ENCODE measurements around the gene PCDH15. TPM values are rescaled to one million over a fixed set of nuclear protein-coding genes. Genes with fewer than 3 reads are reported as not detected.

PCDH15 gene
- total and polyA plus RNA-seq, 2 of the 8 experiments (the other 6 are each of a cell fraction or from before 2014, with no cell fraction given), result 0.11 TPM; not detected in 1

DNA sequence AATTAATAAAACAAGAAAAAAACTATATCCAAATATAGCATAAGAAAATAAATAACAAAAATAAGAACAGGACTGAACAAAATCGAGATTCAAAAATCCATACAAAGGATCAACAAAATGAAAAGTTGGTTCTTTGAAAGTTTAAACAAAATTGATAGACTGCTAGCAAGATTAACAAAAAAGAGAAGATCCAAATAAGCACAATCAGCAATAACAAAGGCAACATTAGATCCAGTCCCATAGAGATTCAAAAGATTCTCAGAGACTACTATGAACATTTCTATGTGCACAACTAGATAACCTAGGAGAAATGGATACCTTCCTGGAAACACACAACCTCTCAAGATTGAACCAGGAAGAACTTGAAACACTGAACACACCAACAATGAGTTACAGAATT is 534.6 kb downstream of the PCDH15 start:
- no peak overlapping the region for H3K4me3 ChIP-seq (ENCODE audit: extremely low read depth in 1 of 4, insufficient read depth in 2 of 4, low read depth in 3 of 4, low read length in 4 of 4)
- no peaks in the 10 kb centered on the region for H3K79me2 ChIP-seq (ENCODE audit: control insufficient read depth in 1 of 2, insufficient read depth in 2 of 2, low read length in 2 of 2)
- H4K8ac ChIP-seq (ENCODE audit: extremely low read depth, insufficient read depth, low read length), result no peak overlapping the region
- no peak overlapping the region for H3K27ac ChIP-seq (ENCODE audit: low read depth, low read length)
- no peak overlapping the region for H3K14ac ChIP-seq (ENCODE audit: insufficient read length)
- WGBS, 2 experiments (ENCODE audit: extremely low coverage in 1 of 2, insufficient coverage in 1 of 2, insufficient read length in 1 of 2, insufficient replicate concordance in 2 of 2, low coverage in 1 of 2, low lambda C conversion rate in 2 of 2, missing lambda C conversion rate in 1 of 2), result 81% methylated on average over 1 of the region's 1 CpG; no CpG with 5 or more reads in 1 of the 2 experiments
- ChIA-PET CTCF (ENCODE audit: partially characterized antibody) (no interaction called here), POLR2A (ENCODE audit: partially characterized antibody) (no interaction called here)
- no peak overlapping the region for H4K5ac ChIP-seq (ENCODE audit: insufficient read length, low read depth, low read length)
- TF ChIP-seq TEAD4 (IDR thresholded peaks at IDR 0.05; ENCODE audit: low read depth, low read length) (no peak), EZH2 (IDR thresholded peaks at IDR 0.05; ENCODE audit: low read depth, low read length, severe bottlenecking) (no peak), JUN (IDR thresholded peaks at IDR 0.05; ENCODE audit: low read depth, low read length) (no peak), POLR2A (IDR thresholded peaks at IDR 0.05; ENCODE audit: control extremely low read depth in 1 of 2, low read depth in 2 of 2, low read length in 2 of 2) (no peak), NRF1 (IDR thresholded peaks at IDR 0.05; ENCODE audit: low read depth, low read length) (no peak), BRCA1 (IDR thresholded peaks at IDR 0.05; ENCODE audit: low read depth, low read length) (no peak), CREB1 (IDR thresholded peaks at IDR 0.05) (no peak)
- TF ChIP-seq, protein P1, sequence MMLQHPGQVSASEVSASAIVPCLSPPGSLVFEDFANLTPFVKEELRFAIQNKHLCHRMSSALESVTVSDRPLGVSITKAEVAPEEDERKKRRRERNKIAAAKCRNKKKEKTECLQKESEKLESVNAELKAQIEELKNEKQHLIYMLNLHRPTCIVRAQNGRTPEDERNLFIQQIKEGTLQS (IDR thresholded peaks at IDR 0.05; ENCODE audit: insufficient read depth, low read depth, low read length), result no peak
- no peak overlapping the region for H2BK5ac ChIP-seq (ENCODE audit: low read depth, low read length)
- H3K9me3 ChIP-seq (ENCODE audit: insufficient read depth in 2 of 2, low read depth in 1 of 2, low read length in 1 of 2), result no peaks in the 10 kb centered on the region
- no peak overlapping the region for H2BK12ac ChIP-seq (ENCODE audit: low read depth, low read length)
- H2BK15ac ChIP-seq (ENCODE audit: low read length), result no peak overlapping the region
- no peak overlapping the region for H3K56ac ChIP-seq (replicated peaks; ENCODE audit: insufficient read length, low read depth, low read length)
- H3K36me3 ChIP-seq (ENCODE audit: control insufficient read depth in 2 of 4, insufficient read depth in 4 of 4, low read length in 3 of 4), result no peaks in the 10 kb centered on the region
- no peak overlapping the region for H3K9ac ChIP-seq (replicated peaks in 1 of 4; ENCODE audit: extremely low read depth in 1 of 4, low read depth in 3 of 4, low read length in 3 of 4)
- no peaks in the 10 kb centered on the region for H3K27me3 ChIP-seq (replicated peaks in 1 of 4; ENCODE audit: control insufficient read depth in 3 of 4, extremely low read depth in 1 of 4, insufficient read depth in 3 of 4, low read length in 3 of 4)
- no peak overlapping the region for H2AK5ac ChIP-seq (ENCODE audit: low read depth, low read length)
- no peak overlapping the region for H3K4me2 ChIP-seq (ENCODE audit: insufficient read depth in 1 of 2, low read depth in 2 of 2, low read length in 2 of 2)
- no peaks in the 10 kb centered on the region for H4K20me1 ChIP-seq (replicated peaks in 1 of 2; ENCODE audit: control insufficient read depth in 1 of 2, insufficient read depth in 2 of 2, low read length in 2 of 2)
- no peaks in the 10 kb centered on the region for H3K4me1 ChIP-seq (replicated peaks in 1 of 4; ENCODE audit: control insufficient read depth in 3 of 4, insufficient read depth in 4 of 4, low read length in 3 of 4)
- no peaks in the 10 kb centered on the region for H3K23me2 ChIP-seq (ENCODE audit: low read depth, low read length)
- H3K18ac ChIP-seq (ENCODE audit: extremely low read depth, low read length), result no peak overlapping the region
- H2AFZ ChIP-seq (ENCODE audit: low read length), result no peak overlapping the region
- H3K4ac ChIP-seq (replicated peaks; ENCODE audit: insufficient read length, low read depth, low read length), result no peak overlapping the region
- no peak overlapping the region for H3K23ac ChIP-seq (ENCODE audit: insufficient read length)
- no peak overlapping the region for H2BK120ac ChIP-seq (replicated peaks; ENCODE audit: low read depth, low read length)
- H4K91ac ChIP-seq (replicated peaks; ENCODE audit: insufficient read length, low read length), result no peak overlapping the region
- FAIRE-seq, result no peak
- no peak for DNase-seq (ENCODE audit: low read depth in 1 of 2, low spot score in 2 of 2)
- no peaks in the 10 kb centered on the region for H3K79me1 ChIP-seq (ENCODE audit: low read depth, low read length)
- H2BK20ac ChIP-seq (ENCODE audit: low read length), result no peak overlapping the region
